ENCODE measurements around the gene WNT7B. TPM values are rescaled to one million over a fixed set of nuclear protein-coding genes. Genes with fewer than 3 reads are reported as not detected.

Gene WNT7B
- total RNA-seq, 5 donors from 2014 or later (not counting 1 experiment from before 2014, with no cell fraction given), result 0.15 TPM; not detected in 4

DNA sequence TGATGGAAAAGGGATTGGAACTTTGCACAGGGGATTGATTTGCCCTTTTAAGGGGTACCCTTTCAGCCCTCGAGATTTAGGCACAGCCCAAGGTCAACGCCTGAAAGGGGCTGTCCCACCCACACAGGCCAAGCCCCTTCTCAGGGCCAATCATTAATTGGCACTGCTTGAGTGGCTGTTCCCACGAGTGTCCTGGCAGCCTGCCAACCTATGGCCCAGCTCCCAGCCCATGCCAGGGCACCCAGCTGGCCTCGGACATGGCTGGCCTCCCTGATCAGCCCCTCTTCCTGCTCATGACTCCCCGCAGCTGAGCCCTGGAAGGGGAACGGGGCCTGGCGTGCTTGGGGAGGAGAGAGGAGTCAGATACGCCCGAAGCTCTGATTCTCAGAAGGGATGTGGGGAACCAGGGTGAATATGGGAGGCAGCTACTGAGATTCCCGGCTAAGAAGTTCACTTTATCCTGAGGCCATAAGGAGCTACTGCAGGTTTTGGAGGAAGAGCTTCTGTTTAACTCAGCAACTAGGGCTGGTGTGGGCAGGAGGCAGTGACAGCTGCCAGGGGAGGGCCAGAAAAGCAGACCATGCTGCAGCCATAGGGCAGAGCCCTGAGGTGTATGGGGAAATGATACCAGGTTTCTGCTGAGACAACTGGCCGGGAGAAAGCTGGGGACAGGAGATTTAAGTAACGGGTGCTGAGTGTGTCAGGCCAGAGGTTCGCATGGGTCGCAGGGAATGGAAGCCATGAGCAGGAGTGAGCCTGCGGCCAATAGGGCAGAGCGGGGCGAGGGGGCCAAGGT lies 30.0 kb downstream of the WNT7B start:
- DNase-seq (no peak), ATAC-seq (replicated peaks in 1 of 4) (no peak)
- no peaks in the 10 kb centered on the region for H3K9me3 Mint-ChIP-seq
- 72% methylated on average over 14 of the region's 17 CpGs for WGBS (ENCODE audit: insufficient coverage)
- no peaks in the 10 kb centered on the region for H3K4me1 ChIP-seq (ENCODE audit: control insufficient read depth in 1 of 2, extremely low read depth in 1 of 2, insufficient read depth in 2 of 2, low read length in 2 of 2)
- H3K36me3 Mint-ChIP-seq, result no peaks in the 10 kb centered on the region
- no peaks in the 10 kb centered on the region for H3K36me3 ChIP-seq (ENCODE audit: control insufficient read depth in 2 of 2, extremely low read depth in 1 of 2, insufficient read depth in 1 of 2, low read length in 1 of 2)
- ChIA-PET CTCF (no interaction called here), POLR2A (no interaction called here)
- peaks cover 5 to 21% of the 10 kb centered on the region in 2 donors for H3K27me3 Mint-ChIP-seq
- no peak overlapping the region for H3K4me3 Mint-ChIP-seq
- peaks cover 0 to 4% (median 0%) of the 10 kb centered on the region in 3 donors for H3K4me1 Mint-ChIP-seq
- H3K27ac Mint-ChIP-seq, result no peak overlapping the region
- no peak overlapping the region for H3K4me3 ChIP-seq (ENCODE audit: control insufficient read depth in 1 of 2, extremely low read depth in 1 of 2, low read length in 1 of 2)
- no peak overlapping the region for H3K27ac ChIP-seq (ENCODE audit: low read length)
- no peaks in the 10 kb centered on the region for H3K9me3 ChIP-seq
- H3K27me3 ChIP-seq (replicated peaks in 1 of 2; ENCODE audit: control insufficient read depth in 2 of 2, extremely low read depth in 1 of 2, insufficient read depth in 2 of 2, low read length in 1 of 2), result peaks cover 0 to 32% of the 10 kb centered on the region in 2 experiments

DNA sequence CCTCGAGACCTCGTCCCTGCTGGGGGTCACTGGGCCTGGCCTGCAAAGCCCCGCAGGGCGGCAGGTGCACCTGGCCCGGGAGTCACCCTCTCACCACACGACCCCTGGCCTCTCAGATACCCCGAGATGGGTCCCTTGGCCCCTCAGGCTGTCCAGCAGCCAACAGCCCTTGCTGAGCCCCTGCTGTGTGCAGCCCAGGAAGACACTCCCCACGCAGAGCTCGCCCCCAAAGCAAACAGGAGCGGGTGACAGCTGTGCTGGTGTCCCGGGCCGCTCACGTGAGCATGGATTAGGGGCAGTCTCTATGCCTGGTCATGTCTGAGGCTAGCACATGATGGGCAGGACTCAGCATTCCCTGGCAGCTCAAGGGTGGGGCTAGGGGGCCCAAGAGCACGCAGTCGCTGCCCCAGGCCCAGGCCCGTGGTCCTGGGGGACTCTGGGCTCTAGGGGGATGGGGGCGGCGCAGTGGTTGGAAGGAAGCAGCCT lies 31.3 kb downstream of the WNT7B start:
- ChIA-PET POLR2A (no interaction called here), CTCF (no interaction called here)
- DNase-seq (no peak), ATAC-seq (replicated peaks in 1 of 4) (no peak)
- Histone ChIP-seq H3K27ac (ENCODE audit: low read length) (no peak overlapping the region), H3K27me3 (replicated peaks in 1 of 2; ENCODE audit: control insufficient read depth in 2 of 2, extremely low read depth in 1 of 2, insufficient read depth in 2 of 2, low read length in 1 of 2) (peaks cover 0 to 32% of the 10 kb centered on the region in 2 experiments), H3K4me3 (ENCODE audit: control insufficient read depth in 1 of 2, extremely low read depth in 1 of 2, low read length in 1 of 2) (no peak overlapping the region), H3K36me3 (ENCODE audit: control insufficient read depth in 2 of 2, extremely low read depth in 1 of 2, insufficient read depth in 1 of 2, low read length in 1 of 2) (no peaks in the 10 kb centered on the region), H3K9me3 (no peaks in the 10 kb centered on the region), H3K4me1 (ENCODE audit: control insufficient read depth in 1 of 2, extremely low read depth in 1 of 2, insufficient read depth in 2 of 2, low read length in 2 of 2) (no peaks in the 10 kb centered on the region)
- Mint-ChIP-seq H3K36me3 (no peaks in the 10 kb centered on the region), H3K4me3 (no peak overlapping the region), H3K9me3 (no peaks in the 10 kb centered on the region), H3K27me3 (peaks cover 0 to 24% of the 10 kb centered on the region in 2 donors), H3K27ac (no peak overlapping the region), H3K4me1 (peaks cover 0 to 4% (median 0%) of the 10 kb centered on the region in 3 donors)
- 83% methylated on average over 18 of the region's 18 CpGs for WGBS (ENCODE audit: insufficient coverage)

DNA sequence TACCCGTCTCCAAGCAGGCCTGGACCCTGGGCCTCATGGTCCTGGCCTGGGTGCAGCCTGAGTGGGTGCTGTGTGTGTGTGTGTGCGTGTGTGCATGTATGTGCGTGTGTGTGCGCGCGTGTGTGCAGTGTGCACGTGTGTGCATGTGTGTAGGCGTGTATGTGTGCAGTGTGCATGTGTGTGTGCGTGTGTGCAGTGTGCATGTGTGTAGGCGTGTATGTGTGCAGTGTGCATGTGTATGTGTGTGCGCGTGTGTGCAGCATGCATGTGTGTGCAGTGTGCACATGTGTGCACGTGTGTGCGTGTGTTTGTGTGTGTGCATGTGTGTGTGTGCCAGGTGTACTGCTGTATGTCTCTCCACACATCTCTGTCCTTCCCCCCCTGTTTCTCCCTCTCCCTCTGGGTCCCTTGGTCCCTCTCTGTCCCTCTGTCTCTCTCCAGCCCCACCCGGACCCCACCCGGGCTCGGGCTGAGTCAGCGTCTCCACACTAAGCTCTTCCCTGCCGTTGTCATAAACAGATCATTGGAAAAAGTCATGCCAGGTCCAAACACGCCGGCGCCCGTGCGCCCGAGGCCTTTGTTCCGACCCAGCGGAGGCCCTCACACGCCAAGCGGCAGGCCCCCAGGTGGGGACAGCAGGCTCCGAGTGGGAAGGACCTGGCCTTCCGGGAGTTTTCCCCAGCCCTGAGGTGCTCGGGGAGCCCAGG lies 34.0 kb downstream of the WNT7B start:
- Mint-ChIP-seq H3K27ac (no peak overlapping the region), H3K4me1 (peaks cover 0 to 4% (median 0%) of the 10 kb centered on the region in 3 donors), H3K36me3 (no peaks in the 10 kb centered on the region), H3K9me3 (peaks cover 0 to 1% (median 0%) of the 10 kb centered on the region in 3 donors), H3K4me3 (no peak overlapping the region), H3K27me3 (peaks cover 2 to 15% of the 10 kb centered on the region in 2 donors)
- 87% methylated on average over 20 of the region's 32 CpGs for WGBS (ENCODE audit: insufficient coverage)
- H3K4me1 ChIP-seq (ENCODE audit: control insufficient read depth in 1 of 2, extremely low read depth in 1 of 2, insufficient read depth in 2 of 2, low read length in 2 of 2), result no peaks in the 10 kb centered on the region
- peaks cover 0 to 22% of the 10 kb centered on the region in 2 experiments for H3K27me3 ChIP-seq (replicated peaks in 1 of 2; ENCODE audit: control insufficient read depth in 2 of 2, extremely low read depth in 1 of 2, insufficient read depth in 2 of 2, low read length in 1 of 2)
- ChIA-PET CTCF (no interaction called here), POLR2A (no interaction called here)
- ATAC-seq (replicated peaks in 1 of 4) (no peak), DNase-seq (no peak)
- no peak overlapping the region for H3K27ac ChIP-seq (ENCODE audit: low read length)
- no peaks in the 10 kb centered on the region for H3K36me3 ChIP-seq (ENCODE audit: control insufficient read depth in 2 of 2, extremely low read depth in 1 of 2, insufficient read depth in 1 of 2, low read length in 1 of 2)
- no peak overlapping the region for H3K4me3 ChIP-seq (ENCODE audit: control insufficient read depth in 1 of 2, extremely low read depth in 1 of 2, low read length in 1 of 2)
- H3K9me3 ChIP-seq, result no peaks in the 10 kb centered on the region

DNA sequence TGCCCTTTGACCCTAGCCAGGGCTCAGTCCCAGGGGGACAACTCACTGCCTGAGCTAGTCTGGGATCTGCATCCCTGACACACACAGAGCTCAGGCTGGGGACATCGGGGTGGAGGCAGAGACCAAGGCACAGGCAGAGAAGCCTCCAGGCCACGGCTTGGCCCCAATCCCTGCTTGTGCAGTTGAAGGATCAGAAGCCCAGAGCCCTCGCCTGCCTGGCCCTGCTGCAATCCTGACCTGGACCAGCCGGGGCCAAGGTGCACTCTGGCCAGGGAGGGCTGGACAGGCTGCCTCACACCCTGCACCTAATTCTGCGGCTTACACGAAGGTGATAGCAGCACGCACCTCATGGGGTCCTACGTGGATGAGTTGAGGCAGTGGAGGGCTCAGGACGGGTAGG lies 34.6 kb downstream of the WNT7B start:
- H3K4me1 ChIP-seq (ENCODE audit: control insufficient read depth in 1 of 2, extremely low read depth in 1 of 2, insufficient read depth in 2 of 2, low read length in 2 of 2), result no peaks in the 10 kb centered on the region
- Mint-ChIP-seq H3K4me1 (peaks cover 0 to 2% (median 0%) of the 10 kb centered on the region in 3 donors), H3K4me3 (no peak overlapping the region), H3K9me3 (peaks cover 0 to 3% (median 0%) of the 10 kb centered on the region in 3 donors), H3K36me3 (no peaks in the 10 kb centered on the region), H3K27me3 (peaks cover 3 to 15% of the 10 kb centered on the region in 2 donors), H3K27ac (no peak overlapping the region)
- no peak overlapping the region for H3K27ac ChIP-seq (ENCODE audit: low read length)
- no peaks in the 10 kb centered on the region for H3K9me3 ChIP-seq
- ChIA-PET POLR2A (no interaction called here), CTCF (no interaction called here)
- WGBS (ENCODE audit: insufficient coverage), result 91% methylated on average over 9 of the region's 9 CpGs
- H3K27me3 ChIP-seq (replicated peaks in 1 of 2; ENCODE audit: control insufficient read depth in 2 of 2, extremely low read depth in 1 of 2, insufficient read depth in 2 of 2, low read length in 1 of 2), result peaks cover 0 to 18% of the 10 kb centered on the region in 2 experiments
- ATAC-seq (replicated peaks in 1 of 4) (no peak), DNase-seq (no peak)
- no peaks in the 10 kb centered on the region for H3K36me3 ChIP-seq (ENCODE audit: control insufficient read depth in 2 of 2, extremely low read depth in 1 of 2, insufficient read depth in 1 of 2, low read length in 1 of 2)
- no peak overlapping the region for H3K4me3 ChIP-seq (ENCODE audit: control insufficient read depth in 1 of 2, extremely low read depth in 1 of 2, low read length in 1 of 2)

DNA sequence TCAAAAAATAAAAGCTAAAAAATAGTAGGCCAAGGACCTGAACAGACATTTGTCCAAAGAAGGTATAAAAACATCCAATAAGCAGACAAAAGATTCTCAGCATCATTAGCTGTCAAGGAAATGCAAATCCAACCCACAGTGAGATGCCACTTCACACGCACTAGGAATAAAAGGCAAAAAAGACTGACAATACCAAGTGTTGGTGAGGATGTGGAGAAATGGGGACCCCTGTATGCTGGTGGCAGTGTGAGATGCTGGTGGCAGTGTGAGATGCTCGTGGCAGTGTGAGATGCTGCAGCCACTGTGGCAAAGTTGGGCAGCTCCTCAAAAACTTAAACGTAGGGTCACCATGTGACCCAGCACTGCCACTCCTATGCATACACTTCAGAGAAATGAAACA lies 38.0 kb downstream of the WNT7B start:
- no peak overlapping the region for H3K4me3 Mint-ChIP-seq
- CTCF ChIA-PET, result no interaction called here

DNA sequence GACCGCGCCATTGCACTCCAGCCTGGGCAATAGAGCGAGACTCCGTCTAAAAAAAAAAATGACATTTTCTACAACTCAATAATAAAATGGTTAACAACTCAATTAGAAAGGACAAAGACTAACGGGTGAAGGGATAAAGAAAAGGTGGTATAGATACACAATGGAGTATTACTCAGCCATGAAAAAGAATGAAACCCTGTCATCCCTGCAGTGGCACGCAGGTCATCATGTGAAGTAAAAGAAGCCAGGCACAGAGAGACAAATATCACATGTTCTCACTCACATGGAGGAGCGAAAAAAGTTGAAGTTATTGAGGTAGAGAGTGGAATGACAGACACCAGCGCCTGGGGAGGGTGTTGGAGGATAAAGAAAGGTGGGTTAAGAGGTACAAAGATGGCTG lies 39.0 kb downstream of the WNT7B start:
- WGBS (ENCODE audit: insufficient coverage), result no CpG with 5 or more reads among the region's 8 CpGs
- Histone ChIP-seq H3K27me3 (replicated peaks in 1 of 2; ENCODE audit: control insufficient read depth in 2 of 2, extremely low read depth in 1 of 2, insufficient read depth in 2 of 2, low read length in 1 of 2) (peaks cover 0 to 40% of the 10 kb centered on the region in 2 experiments), H3K27ac (ENCODE audit: low read length) (no peak overlapping the region), H3K36me3 (ENCODE audit: control insufficient read depth in 2 of 2, extremely low read depth in 1 of 2, insufficient read depth in 1 of 2, low read length in 1 of 2) (no peaks in the 10 kb centered on the region), H3K9me3 (no peaks in the 10 kb centered on the region), H3K4me1 (ENCODE audit: control insufficient read depth in 1 of 2, extremely low read depth in 1 of 2, insufficient read depth in 2 of 2, low read length in 2 of 2) (no peaks in the 10 kb centered on the region), H3K4me3 (ENCODE audit: control insufficient read depth in 1 of 2, extremely low read depth in 1 of 2, low read length in 1 of 2) (no peak overlapping the region)
- Mint-ChIP-seq H3K4me3 (no peak overlapping the region), H3K27ac (no peak overlapping the region), H3K27me3 (peaks cover 15 to 23% of the 10 kb centered on the region in 2 donors), H3K4me1 (no peaks in the 10 kb centered on the region), H3K36me3 (no peaks in the 10 kb centered on the region), H3K9me3 (peaks cover 0 to 3% (median 0%) of the 10 kb centered on the region in 3 donors)
- ChIA-PET POLR2A (interaction anchor here in 1 of 2 donors (0.5 kb wide), 1 partner anchor 222 kb away, joined by 3 read pairs; no protein-coding TSS in a partner anchor), CTCF (no interaction called here)
- ATAC-seq (replicated peaks in 1 of 4), result no peak
- no peak for DNase-seq

More for the DNA sequence above, 38.0 kb downstream of the WNT7B start:
- DNase-seq, result no peak
- POLR2A ChIA-PET, result no interaction called here
- Histone ChIP-seq H3K36me3 (ENCODE audit: control insufficient read depth in 2 of 2, extremely low read depth in 1 of 2, insufficient read depth in 1 of 2, low read length in 1 of 2) (no peaks in the 10 kb centered on the region), H3K4me1 (ENCODE audit: control insufficient read depth in 1 of 2, extremely low read depth in 1 of 2, insufficient read depth in 2 of 2, low read length in 2 of 2) (no peaks in the 10 kb centered on the region), H3K27me3 (replicated peaks in 1 of 2; ENCODE audit: control insufficient read depth in 2 of 2, extremely low read depth in 1 of 2, insufficient read depth in 2 of 2, low read length in 1 of 2) (peaks cover 0 to 32% of the 10 kb centered on the region in 2 experiments), H3K9me3 (no peaks in the 10 kb centered on the region), H3K4me3 (ENCODE audit: control insufficient read depth in 1 of 2, extremely low read depth in 1 of 2, low read length in 1 of 2) (no peak overlapping the region), H3K27ac (ENCODE audit: low read length) (no peak overlapping the region)
- peaks cover 0 to 3% (median 0%) of the 10 kb centered on the region in 3 donors for H3K9me3 Mint-ChIP-seq
- no peak overlapping the region for H3K27ac Mint-ChIP-seq
- H3K4me1 Mint-ChIP-seq, result no peaks in the 10 kb centered on the region
- peaks cover 7 to 14% of the 10 kb centered on the region in 2 donors for H3K27me3 Mint-ChIP-seq
- H3K36me3 Mint-ChIP-seq, result no peaks in the 10 kb centered on the region
- no peak for ATAC-seq (replicated peaks in 1 of 4)
- WGBS (ENCODE audit: insufficient coverage), result 53% methylated on average over 2 of the region's 3 CpGs
